ENCODE data around the gene MDK. TPM values are rescaled to one million over a fixed set of nuclear protein-coding genes. Genes with fewer than 3 reads are reported as not detected.

The MDK gene
- total and polyA plus RNA-seq, 2 donors (not counting 3 experiments of a cell fraction or from before 2014, with no cell fraction given), result 331 to 893 TPM

DNA sequence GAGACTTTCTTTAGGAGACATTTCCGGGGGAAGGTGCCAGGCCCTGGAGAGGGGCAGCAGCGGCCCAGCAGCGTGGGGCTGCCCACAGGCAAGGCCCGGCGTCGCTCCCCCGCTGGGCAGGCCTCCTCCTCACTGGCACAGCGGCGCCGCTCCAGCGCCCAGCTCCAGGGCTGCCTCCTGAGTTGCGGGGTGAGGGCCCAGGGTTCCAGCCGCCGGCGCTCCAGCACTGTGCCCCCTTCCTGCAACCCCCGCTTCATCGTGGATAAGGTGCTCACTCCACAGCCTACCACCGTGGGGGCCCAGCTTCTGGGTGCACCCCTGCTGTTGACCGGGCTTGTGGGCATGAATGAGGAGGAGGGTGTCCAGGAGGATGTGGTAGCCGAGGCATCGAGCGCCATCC is 15.2 kb upstream of the MDK start:
- intact Hi-C loops (cut with micrococcal nuclease) (no loop called here), dilution Hi-C loops (cut with MboI; ENCODE audit: extremely low pct_ligation_motif_present, low sequenced_read_pairs) (no loop called here)
- Histone ChIP-seq H4K20me1 (replicated peaks; ENCODE audit: control insufficient read depth, extremely low read depth, insufficient read depth, low read length) (no peaks in the 10 kb centered on the region), H3K4me1 (ENCODE audit: control insufficient read depth, extremely low read depth, insufficient read depth, low read length) (peaks cover 29% of the 10 kb centered on the region), H3K9ac (replicated peaks; ENCODE audit: extremely low read depth, insufficient read depth, low read length) (no peak overlapping the region), H3K9me3 (replicated peaks; ENCODE audit: control insufficient read depth, insufficient read depth, low read length) (no peaks in the 10 kb centered on the region), H3K9me1 (replicated peaks; ENCODE audit: control insufficient read depth, extremely low read depth, insufficient read depth, low read length) (no peaks in the 10 kb centered on the region), H3K36me3 (ENCODE audit: control insufficient read depth in 2 of 2, extremely low read depth in 1 of 2, insufficient read depth in 2 of 2, low read length in 2 of 2) (peaks cover 0 to 7% of the 10 kb centered on the region in 2 experiments), H3K27me3 (ENCODE audit: control insufficient read depth in 2 of 2, insufficient read depth in 2 of 2, low read length in 2 of 2) (no peaks in the 10 kb centered on the region), H3K4me3 (replicated peaks in 1 of 3; ENCODE audit: insufficient read depth in 1 of 3, low read depth in 1 of 3, low read length in 3 of 3) (no peak overlapping the region), H2AFZ (ENCODE audit: low read depth, low read length) (no peak overlapping the region), H3K79me2 (ENCODE audit: control insufficient read depth, insufficient read depth, low read length) (peaks cover 30% of the 10 kb centered on the region), H3K4me2 (ENCODE audit: insufficient read depth, low read length) (no peak overlapping the region), H3K27ac (ENCODE audit: insufficient read depth, low read depth, low read length) (no peak overlapping the region)
- TF ChIP-seq EZH2 (IDR thresholded peaks at IDR 0.05; ENCODE audit: borderline replicate concordance, low read depth, low read length, severe bottlenecking), result no peak
- no peak for TF ChIP-seq MYC (IDR thresholded peaks at IDR 0.05; ENCODE audit: low read depth, low read length)
- no peak for TF ChIP-seq GATA2 (IDR thresholded peaks at IDR 0.05; ENCODE audit: insufficient read depth, insufficient read length, low read depth, low read length)
- no peak for TF ChIP-seq JUN (IDR thresholded peaks at IDR 0.05; ENCODE audit: borderline replicate concordance, insufficient read depth, insufficient read length, low read depth)
- no peak for TF ChIP-seq FOS (IDR thresholded peaks at IDR 0.05; ENCODE audit: borderline replicate concordance, insufficient read depth, low read length)
- TF ChIP-seq, protein P1, sequence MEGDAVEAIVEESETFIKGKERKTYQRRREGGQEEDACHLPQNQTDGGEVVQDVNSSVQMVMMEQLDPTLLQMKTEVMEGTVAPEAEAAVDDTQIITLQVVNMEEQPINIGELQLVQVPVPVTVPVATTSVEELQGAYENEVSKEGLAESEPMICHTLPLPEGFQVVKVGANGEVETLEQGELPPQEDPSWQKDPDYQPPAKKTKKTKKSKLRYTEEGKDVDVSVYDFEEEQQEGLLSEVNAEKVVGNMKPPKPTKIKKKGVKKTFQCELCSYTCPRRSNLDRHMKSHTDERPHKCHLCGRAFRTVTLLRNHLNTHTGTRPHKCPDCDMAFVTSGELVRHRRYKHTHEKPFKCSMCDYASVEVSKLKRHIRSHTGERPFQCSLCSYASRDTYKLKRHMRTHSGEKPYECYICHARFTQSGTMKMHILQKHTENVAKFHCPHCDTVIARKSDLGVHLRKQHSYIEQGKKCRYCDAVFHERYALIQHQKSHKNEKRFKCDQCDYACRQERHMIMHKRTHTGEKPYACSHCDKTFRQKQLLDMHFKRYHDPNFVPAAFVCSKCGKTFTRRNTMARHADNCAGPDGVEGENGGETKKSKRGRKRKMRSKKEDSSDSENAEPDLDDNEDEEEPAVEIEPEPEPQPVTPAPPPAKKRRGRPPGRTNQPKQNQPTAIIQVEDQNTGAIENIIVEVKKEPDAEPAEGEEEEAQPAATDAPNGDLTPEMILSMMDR (IDR thresholded peaks at IDR 0.05; ENCODE audit: extremely low read depth in 1 of 2, insufficient read depth in 1 of 2, low read depth in 1 of 2, low read length in 2 of 2), result no peak
- TF ChIP-seq POLR2AphosphoS5 (IDR thresholded peaks at IDR 0.05; ENCODE audit: insufficient read depth, low read depth, low read length), result no peak
- TF ChIP-seq, protein P2, sequence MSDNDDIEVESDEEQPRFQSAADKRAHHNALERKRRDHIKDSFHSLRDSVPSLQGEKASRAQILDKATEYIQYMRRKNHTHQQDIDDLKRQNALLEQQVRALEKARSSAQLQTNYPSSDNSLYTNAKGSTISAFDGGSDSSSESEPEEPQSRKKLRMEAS (IDR thresholded peaks at IDR 0.05; ENCODE audit: insufficient read depth, insufficient read length), result no peak
- no peak for TF ChIP-seq POLR2A (IDR thresholded peaks at IDR 0.05; ENCODE audit: low read depth, low read length)
- no TSS peak for BruUV-seq (replicated peaks)
- no peak for DNase-seq (ENCODE audit: low read depth, low spot score)
- no peak for FAIRE-seq
- POLR2A ChIA-PET, result no interaction called here
- CTCF ChIA-PET, result interaction anchor here (0.8 to 11.6 kb wide), 5 partner anchors 14 to 163 kb away, joined by 3 to 200 read pairs (median 3); partner anchors contain the start of gene DGKZ
